GM13976 (cell line): Measurements from ENCODE around the gene UBE4A.
"Not testable (repeated sequence)": the region's sequence is repeated elsewhere in the genome, so short reads cannot be mapped to it uniquely, and the experiment has no call there.

Source experiments
- DNase-seq: peaks from one replicate; pipeline ENCODE4 v3.0.0; 2012; ENCODE audit warnings: low spot score
- in situ Hi-C: fragments of 300-500 bp; cut with MboI; formaldehyde crosslinking; loops from one replicate; pipeline ENCODE4 v1.12.0; 2022; ENCODE audit warnings: low sequenced_read_pairs, mixed read lengths, inconsistent platforms; ENCODE audit not compliant: unreplicated experiment
- TF ChIP-seq, protein P1 (sequence below): IDR thresholded peaks from 2 replicates; pipeline ENCODE4 v1.5.1; 2012; ENCODE audit warnings: borderline replicate concordance, mild to moderate bottlenecking; ENCODE audit not compliant: insufficient read depth; ENCODE audit errors: extremely low read depth, missing control alignments, control extremely low read depth

The UBE4A gene

DNA sequence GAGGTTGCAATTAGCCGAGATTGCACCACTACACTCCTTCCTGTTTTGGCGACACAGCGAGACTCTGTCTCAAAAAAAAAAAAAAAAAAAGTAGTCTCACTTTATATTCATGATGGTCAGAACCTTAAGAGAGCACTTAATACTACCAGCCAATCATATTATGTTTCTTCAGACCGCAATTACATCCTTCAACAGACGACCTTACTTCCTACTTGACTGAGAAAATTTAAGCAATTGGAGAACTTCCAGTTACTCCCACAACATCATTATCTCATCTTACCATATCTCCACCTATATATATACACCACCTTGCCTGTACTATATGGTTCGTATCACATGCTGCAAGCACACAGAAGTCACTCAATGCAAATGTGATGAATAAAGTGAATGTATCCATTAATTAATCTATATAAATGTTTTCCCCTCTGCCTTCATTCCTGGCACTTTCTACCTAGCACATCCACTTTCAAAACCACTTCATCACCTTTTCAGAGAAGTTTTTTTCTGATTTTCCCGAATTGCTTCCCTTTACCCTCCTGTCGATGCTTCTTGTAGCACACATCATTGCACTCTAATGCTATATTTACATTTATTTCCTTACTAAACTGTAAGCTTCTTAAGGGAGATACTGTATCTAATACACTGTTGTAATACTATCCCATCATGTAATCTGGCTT, 55.8 kb downstream of the UBE4A start:
- TF ChIP-seq, protein P1, sequence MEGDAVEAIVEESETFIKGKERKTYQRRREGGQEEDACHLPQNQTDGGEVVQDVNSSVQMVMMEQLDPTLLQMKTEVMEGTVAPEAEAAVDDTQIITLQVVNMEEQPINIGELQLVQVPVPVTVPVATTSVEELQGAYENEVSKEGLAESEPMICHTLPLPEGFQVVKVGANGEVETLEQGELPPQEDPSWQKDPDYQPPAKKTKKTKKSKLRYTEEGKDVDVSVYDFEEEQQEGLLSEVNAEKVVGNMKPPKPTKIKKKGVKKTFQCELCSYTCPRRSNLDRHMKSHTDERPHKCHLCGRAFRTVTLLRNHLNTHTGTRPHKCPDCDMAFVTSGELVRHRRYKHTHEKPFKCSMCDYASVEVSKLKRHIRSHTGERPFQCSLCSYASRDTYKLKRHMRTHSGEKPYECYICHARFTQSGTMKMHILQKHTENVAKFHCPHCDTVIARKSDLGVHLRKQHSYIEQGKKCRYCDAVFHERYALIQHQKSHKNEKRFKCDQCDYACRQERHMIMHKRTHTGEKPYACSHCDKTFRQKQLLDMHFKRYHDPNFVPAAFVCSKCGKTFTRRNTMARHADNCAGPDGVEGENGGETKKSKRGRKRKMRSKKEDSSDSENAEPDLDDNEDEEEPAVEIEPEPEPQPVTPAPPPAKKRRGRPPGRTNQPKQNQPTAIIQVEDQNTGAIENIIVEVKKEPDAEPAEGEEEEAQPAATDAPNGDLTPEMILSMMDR: no peak

DNA sequence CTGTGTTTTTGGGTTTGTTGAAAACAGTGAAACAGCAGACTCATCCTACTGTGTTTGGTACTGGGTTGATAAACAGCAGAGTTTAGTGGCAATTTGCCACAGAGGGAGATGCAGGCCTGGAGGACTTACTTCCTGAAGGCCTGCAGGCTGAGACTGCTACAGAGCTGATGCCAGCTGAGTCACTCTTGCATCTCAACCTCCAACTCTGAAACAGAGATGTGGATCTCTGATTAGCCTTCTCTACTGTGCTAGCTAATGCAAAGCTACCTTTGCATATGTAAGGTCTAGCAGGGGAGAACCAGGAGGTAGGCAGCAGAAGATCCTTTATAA, 56.3 kb downstream of the UBE4A start:
- TF ChIP-seq, protein P1: no peak
- DNase-seq: no peak
- in situ Hi-C loops: no loop called here

More for the DNA sequence above, 55.8 kb downstream of the UBE4A start:
- DNase-seq: no peak
- in situ Hi-C loops: no loop called here

DNA sequence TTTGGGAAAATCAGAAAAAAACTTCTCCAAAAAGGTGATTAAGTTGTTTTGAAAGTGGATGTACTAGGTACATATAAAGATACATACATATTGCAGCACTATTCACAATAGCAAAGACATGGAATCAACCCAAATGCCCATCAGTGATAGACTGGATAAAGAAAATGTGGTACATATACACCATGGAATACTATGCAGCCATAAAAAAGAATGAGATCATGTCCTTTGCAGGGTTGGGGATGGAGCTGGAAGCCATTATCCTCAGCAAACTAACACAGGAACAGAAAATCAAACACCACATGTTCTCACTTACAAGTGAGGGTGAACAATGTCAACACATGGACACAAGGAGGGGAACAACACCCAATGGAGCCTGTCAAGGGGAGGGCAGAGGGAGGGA, 57.5 kb downstream of the UBE4A start:
- DNase-seq, in situ Hi-C loops: not testable (repeated sequence)

DNA sequence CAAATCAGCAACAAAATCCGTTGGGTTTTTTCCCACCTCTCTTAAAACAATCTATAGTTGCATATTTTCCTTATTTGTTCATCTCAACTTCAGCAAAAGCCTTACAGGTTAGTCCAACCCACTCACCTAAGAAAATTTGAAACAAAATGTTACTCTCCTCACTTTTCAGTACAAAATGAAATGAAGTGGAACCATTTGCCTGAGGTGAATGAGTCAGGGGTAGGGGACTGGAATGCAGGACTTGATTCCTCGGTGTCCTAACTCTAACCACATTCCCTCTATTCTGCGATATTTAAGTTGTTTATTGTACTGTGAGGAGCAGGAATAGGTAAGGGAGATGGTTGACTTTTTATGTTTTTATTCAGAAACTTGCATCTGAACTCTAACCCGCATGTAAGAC, 58.4 kb downstream of the UBE4A start:
- TF ChIP-seq, protein P1: no peak
- in situ Hi-C loops: no loop called here
- DNase-seq: no peak

DNA sequence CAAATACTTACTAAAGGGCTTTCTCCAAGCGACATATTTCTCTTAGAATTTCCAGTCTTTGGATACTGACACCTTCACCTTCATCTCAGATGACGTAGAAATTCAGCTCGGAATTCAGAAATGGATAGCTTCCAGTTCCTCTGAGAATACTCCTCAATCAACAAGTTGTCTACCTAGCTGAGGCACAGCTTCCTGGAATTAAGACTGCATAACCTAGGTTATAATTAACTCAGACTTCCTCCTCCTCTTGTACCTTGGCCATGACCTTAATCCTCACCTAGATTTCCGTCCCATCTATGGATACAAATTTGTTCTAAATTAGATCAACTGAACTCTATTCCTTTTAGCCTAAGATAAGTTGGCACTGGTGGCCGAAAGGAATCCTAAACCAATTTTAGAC, 59.4 kb downstream of the UBE4A start:
- in situ Hi-C loops: no loop called here
- TF ChIP-seq, protein P1: no peak
- DNase-seq: no peak

DNA sequence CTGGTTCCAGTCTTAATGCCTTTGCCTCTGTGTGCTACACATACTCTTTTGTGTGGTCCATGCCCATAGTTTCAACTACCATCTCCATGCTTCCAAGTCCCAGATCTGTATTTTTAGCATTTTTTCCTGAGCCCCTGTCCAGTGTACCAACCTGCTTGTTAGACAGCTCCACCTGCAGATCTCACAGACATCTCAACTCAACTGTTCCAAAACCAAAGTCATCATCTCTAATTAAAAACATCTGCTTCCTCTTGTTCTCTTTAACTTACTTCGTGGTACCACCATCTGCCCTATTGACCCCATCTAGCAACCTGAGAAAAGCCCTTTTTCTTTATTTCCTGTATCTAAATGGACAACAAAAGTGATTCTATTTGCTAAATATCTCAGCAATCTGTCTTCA, 68.3 kb downstream of the UBE4A start:
- in situ Hi-C loops: no loop called here
- no peak for DNase-seq
- TF ChIP-seq, protein P1: no peak

DNA sequence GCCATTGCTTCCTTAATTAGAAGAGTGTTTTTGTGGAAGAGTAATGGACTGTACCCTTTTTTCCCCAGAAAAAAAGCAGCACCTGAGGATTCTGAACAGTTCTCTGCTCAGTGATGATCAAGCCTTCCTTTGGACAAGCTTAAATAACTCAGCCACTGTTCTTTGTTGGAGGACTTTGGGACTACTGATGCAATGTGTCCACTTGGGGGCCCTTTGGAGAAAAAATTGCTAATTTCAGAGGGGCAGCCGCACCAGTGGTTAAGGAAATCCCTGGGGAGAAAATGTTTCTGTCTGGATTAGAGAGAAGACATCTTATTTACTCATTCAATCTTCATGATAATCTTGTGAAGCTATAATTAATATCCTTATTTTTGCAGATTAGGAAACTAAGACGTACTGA, 71.6 kb downstream of the UBE4A start:
- no peak for DNase-seq
- TF ChIP-seq, protein P1: no peak
- in situ Hi-C loops: no loop called here
